Breast epithelium (tissue), 3 donors: ENCODE data around the gene MIB2.
"Not testable (repeated sequence)": the region's sequence is repeated elsewhere in the genome, so short reads cannot be mapped to it uniquely, and the experiment has no call there.

Experiments
- CTCF ChIP-seq, 3 donors: fragments of 450-650 bp; IDR thresholded peaks; one replicate each; pipeline ENCODE4 v1.5.1; 2016 to 2017; ENCODE audit warnings: antibody characterized with exemption in 3 of 3, mild to moderate bottlenecking in 3 of 3, moderate library complexity in 3 of 3
- POLR2A ChIP-seq: fragments of 450-650 bp; IDR thresholded peaks from one replicate; pipeline ENCODE4 v1.6.1; 2016; ENCODE audit warnings: antibody characterized with exemption, mild to moderate bottlenecking, moderate library complexity

- TF ChIP-seq CTCF (IDR thresholded peaks at IDR 0.05); POLR2A: not testable (repeated sequence)
These were observed 59.9 kb downstream of the MIB2 start for GRCh38 chr1:1675218-1675617.
